Measurements from ENCODE around the gene RAPGEF2.

Gene RAPGEF2

GRCh38 chr4:159146488-159146887, 43.6 kb downstream of the RAPGEF2 start:
- DNase-seq (ENCODE audit: extremely low spot score) = no peak
- ChIA-PET CTCF (no interaction called here), POLR2A (interaction anchor here (0.6 kb wide), 1 partner anchor 55 kb away, joined by 3 read pairs; no protein-coding TSS in a partner anchor)
- no peak for TF ChIP-seq L3MBTL2 (conservative IDR thresholded peaks at IDR 0.05)
- no peak for TF ChIP-seq TARDBP (IDR thresholded peaks at IDR 0.05)
- TF ChIP-seq FOXA1 (IDR thresholded peaks at IDR 0.05) = no peak
- no peak for TF ChIP-seq FOXK2 (IDR thresholded peaks at IDR 0.05)
- TF ChIP-seq, protein P1, sequence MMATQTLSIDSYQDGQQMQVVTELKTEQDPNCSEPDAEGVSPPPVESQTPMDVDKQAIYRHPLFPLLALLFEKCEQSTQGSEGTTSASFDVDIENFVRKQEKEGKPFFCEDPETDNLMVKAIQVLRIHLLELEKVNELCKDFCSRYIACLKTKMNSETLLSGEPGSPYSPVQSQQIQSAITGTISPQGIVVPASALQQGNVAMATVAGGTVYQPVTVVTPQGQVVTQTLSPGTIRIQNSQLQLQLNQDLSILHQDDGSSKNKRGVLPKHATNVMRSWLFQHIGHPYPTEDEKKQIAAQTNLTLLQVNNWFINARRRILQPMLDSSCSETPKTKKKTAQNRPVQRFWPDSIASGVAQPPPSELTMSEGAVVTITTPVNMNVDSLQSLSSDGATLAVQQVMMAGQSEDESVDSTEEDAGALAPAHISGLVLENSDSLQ (IDR thresholded peaks at IDR 0.05) = no peak
- TF ChIP-seq BHLHE40 (IDR thresholded peaks at IDR 0.05; ENCODE audit: borderline replicate concordance) = no peak
- TF ChIP-seq ELF4 (IDR thresholded peaks at IDR 0.05) = no peak
- TF ChIP-seq SP1 (IDR thresholded peaks at IDR 0.05) = no peak
- TF ChIP-seq NFRKB (IDR thresholded peaks at IDR 0.05) = no peak

GRCh38 chr4:159148441-159148840, 45.6 kb downstream of the RAPGEF2 start:
- no peak for DNase-seq (ENCODE audit: extremely low spot score)
- ChIA-PET CTCF (no interaction called here), POLR2A (no interaction called here)
- TF ChIP-seq NFRKB (IDR thresholded peaks at IDR 0.05) = no peak
- TF ChIP-seq FOXA1 (IDR thresholded peaks at IDR 0.05) = no peak
- TF ChIP-seq SUZ12 (IDR thresholded peaks at IDR 0.05) = no peak
- TF ChIP-seq LEF1 (IDR thresholded peaks at IDR 0.05; ENCODE audit: borderline replicate concordance) = no peak
- no peak for TF ChIP-seq CTBP1 (IDR thresholded peaks at IDR 0.05; ENCODE audit: borderline replicate concordance)
- TF ChIP-seq TARDBP (IDR thresholded peaks at IDR 0.05) = no peak
- no peak for TF ChIP-seq L3MBTL2 (conservative IDR thresholded peaks at IDR 0.05)

- POLR2A ChIA-PET = no interaction called here
- CTCF ChIA-PET = no interaction called here
- TF ChIP-seq LEF1 (IDR thresholded peaks at IDR 0.05; ENCODE audit: borderline replicate concordance) = no peak
- no peak for TF ChIP-seq FOXK2 (IDR thresholded peaks at IDR 0.05)
- TF ChIP-seq BHLHE40 (IDR thresholded peaks at IDR 0.05; ENCODE audit: borderline replicate concordance) = no peak
- no peak for TF ChIP-seq TARDBP (IDR thresholded peaks at IDR 0.05)
- no peak for TF ChIP-seq SP1 (IDR thresholded peaks at IDR 0.05)
- no peak for TF ChIP-seq ELF4 (IDR thresholded peaks at IDR 0.05)
- no peak for TF ChIP-seq ARNT (IDR thresholded peaks at IDR 0.05)
- TF ChIP-seq SUZ12 (IDR thresholded peaks at IDR 0.05) = no peak
These were observed 46.8 kb downstream of the RAPGEF2 start for GRCh38 chr4:159149666-159150065.

DNA sequence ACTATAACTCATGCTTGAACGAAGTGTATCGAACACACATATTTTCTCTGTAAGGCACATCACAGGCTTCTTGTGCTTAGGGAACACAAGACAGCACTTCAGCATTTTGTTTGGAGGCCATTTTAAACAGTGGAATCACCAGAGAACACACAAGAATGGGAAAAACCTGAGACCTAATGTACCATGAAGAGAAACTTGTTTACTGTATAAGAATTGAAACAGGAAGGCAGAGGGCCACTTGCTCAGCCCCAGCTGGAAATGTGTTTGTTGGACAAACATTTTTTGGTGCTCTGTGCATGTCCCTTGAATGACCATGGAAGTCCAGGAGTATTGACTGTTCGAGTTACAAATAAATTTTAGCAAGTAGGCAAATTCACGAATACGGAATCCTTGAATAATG, 47.5 kb downstream of the RAPGEF2 start:
- DNase-seq (ENCODE audit: extremely low spot score) = no peak
- POLR2A ChIA-PET = no interaction called here
- CTCF ChIA-PET = no interaction called here
- no peak for TF ChIP-seq ZNF384 (IDR thresholded peaks at IDR 0.05)

More at GRCh38 chr4:159149666-159150065, 46.8 kb downstream of the RAPGEF2 start:
- DNase-seq (ENCODE audit: extremely low spot score) = no peak

DNA sequence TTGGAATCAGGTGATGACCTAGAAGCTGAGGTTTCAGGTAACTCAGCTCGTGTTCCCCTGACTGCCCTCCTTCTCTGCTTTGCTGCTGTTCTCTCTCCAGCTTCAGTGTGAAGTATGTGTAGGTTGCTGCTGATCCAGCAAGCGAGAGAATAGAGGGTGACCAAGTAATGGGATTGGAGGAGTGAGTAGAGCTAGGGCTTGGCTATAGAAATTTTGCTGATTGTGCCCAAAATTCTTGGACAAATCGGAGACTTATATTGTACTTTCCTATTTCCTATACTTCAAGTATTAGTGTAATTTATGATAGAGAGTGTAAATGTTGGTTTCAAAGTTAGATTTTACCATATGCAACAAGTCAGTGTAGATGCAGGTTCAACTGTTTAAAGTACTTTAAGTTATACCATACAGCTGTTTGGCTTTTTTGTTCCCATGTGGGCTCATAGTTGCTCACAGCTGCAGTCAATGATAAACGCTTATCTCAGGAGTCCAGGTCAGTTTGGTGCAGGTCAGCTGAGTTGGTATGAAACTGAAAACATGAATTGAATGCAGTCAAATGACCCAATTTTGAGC, 48.0 kb downstream of the RAPGEF2 start:
- TF ChIP-seq SUZ12 (IDR thresholded peaks at IDR 0.05) (no peak), FOXA1 (IDR thresholded peaks at IDR 0.05) (no peak), SP1 (IDR thresholded peaks at IDR 0.05) (no peak), FOXK2 (IDR thresholded peaks at IDR 0.05) (no peak), TARDBP (IDR thresholded peaks at IDR 0.05) (no peak), ZNF384 (IDR thresholded peaks at IDR 0.05) (no peak), HDGF (IDR thresholded peaks at IDR 0.05; ENCODE audit: borderline replicate concordance) (no peak), ELF4 (IDR thresholded peaks at IDR 0.05) (no peak), LEF1 (IDR thresholded peaks at IDR 0.05; ENCODE audit: borderline replicate concordance) (no peak), FOXM1 (IDR thresholded peaks at IDR 0.05; ENCODE audit: borderline replicate concordance) (no peak)
- TF ChIP-seq, protein P1 (IDR thresholded peaks at IDR 0.05) = no peak
- CTCF ChIA-PET = no interaction called here
- DNase-seq (ENCODE audit: extremely low spot score) = no peak
- POLR2A ChIA-PET = no interaction called here

GRCh38 chr4:159151689-159152088, 48.8 kb downstream of the RAPGEF2 start:
- CTCF ChIA-PET = interaction anchor here (0.7 kb wide), 1 partner anchor 64 kb away, joined by 3 read pairs; no protein-coding TSS in a partner anchor
- POLR2A ChIA-PET = no interaction called here
- DNase-seq (ENCODE audit: extremely low spot score) = no peak
- TF ChIP-seq, protein P1 (IDR thresholded peaks at IDR 0.05) = peak; percentile 33; the same call in 1 of the 2 replicates
- no peak for TF ChIP-seq FOXM1 (IDR thresholded peaks at IDR 0.05; ENCODE audit: borderline replicate concordance)

GRCh38 chr4:159152181-159152580, 49.3 kb downstream of the RAPGEF2 start:
- ChIA-PET CTCF (interaction anchor here (0.7 kb wide), 1 partner anchor 63 kb away, joined by 3 read pairs; no protein-coding TSS in a partner anchor), POLR2A (interaction anchor here (0.7 kb wide), 1 partner anchor 49 kb away, joined by 4 read pairs; the partner anchor contains the start of gene RAPGEF2)
- TF ChIP-seq LEF1 (IDR thresholded peaks at IDR 0.05; ENCODE audit: borderline replicate concordance) (no peak), ZNF384 (IDR thresholded peaks at IDR 0.05) (no peak), FOXA1 (IDR thresholded peaks at IDR 0.05) (no peak), SUZ12 (IDR thresholded peaks at IDR 0.05) (no peak), NFRKB (IDR thresholded peaks at IDR 0.05) (no peak), FOXK2 (IDR thresholded peaks at IDR 0.05) (no peak), L3MBTL2 (conservative IDR thresholded peaks at IDR 0.05) (no peak)
- no peak for DNase-seq (ENCODE audit: extremely low spot score)
